GM19468 (cell line): ENCODE data around the gene LRRC27.

ENCODE experiments used
- ATAC-seq: cut with Tn5 transposase; IDR thresholded peaks from one replicate; pipeline ENCODE4 v1.9.1; 2021; ENCODE audit warnings: mild to moderate bottlenecking, moderate library complexity, moderate number of reproducible peaks; ENCODE audit not compliant: unreplicated experiment; ENCODE audit errors: extremely low read depth

Gene LRRC27

GRCh38 chr10:132300582-132300981, 31.4 kb upstream of the LRRC27 start:
- ATAC-seq = no peak

- ATAC-seq = no peak
These were observed 30.3 kb upstream of the LRRC27 start for GRCh38 chr10:132301371-132302330.

DNA sequence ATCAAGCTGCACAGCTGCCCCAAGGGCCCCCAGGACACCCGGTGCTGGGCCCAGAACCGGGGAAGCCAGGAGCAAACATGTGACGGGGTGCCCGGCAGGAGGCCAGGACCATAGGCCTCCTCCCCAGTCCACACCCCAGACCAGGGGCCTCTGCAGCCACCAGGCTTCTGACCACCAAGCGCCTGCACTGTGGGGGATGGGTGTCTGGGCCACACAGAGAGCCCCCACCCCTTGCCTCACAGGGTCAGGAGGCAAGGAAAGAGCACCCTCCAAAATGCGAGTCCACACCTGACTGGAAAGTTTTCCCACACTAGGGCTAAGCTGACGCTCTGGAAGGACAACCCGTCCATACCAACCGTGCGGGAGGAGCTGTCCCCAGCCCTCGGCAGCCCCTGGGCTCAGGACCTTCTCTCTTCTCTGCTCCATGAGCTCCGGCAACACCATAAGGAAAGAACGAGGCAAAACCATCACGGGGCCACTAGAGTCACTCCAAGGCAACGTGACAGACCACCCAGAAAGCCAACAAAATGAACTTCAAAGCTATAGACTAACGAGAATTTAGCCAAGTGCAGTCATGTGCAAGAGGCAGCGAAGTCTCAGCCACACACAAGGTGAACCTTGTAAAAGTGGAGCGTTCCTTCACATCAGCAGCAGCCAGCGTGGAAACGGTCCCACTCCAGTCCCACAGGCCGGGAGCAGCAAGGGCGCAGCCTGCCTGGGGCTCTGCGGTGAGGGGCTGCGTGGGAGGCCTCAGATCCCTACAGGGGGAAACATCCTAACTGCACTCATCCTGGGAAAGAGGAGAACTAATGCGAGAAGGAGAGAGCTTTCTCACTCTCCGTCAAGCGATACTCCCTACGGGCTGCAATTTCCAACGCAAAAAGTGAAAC, 29.3 kb upstream of the LRRC27 start:
- ATAC-seq = no peak

- ATAC-seq = no peak
These were observed 28.5 kb upstream of the LRRC27 start for GRCh38 chr10:132303361-132304115.

DNA sequence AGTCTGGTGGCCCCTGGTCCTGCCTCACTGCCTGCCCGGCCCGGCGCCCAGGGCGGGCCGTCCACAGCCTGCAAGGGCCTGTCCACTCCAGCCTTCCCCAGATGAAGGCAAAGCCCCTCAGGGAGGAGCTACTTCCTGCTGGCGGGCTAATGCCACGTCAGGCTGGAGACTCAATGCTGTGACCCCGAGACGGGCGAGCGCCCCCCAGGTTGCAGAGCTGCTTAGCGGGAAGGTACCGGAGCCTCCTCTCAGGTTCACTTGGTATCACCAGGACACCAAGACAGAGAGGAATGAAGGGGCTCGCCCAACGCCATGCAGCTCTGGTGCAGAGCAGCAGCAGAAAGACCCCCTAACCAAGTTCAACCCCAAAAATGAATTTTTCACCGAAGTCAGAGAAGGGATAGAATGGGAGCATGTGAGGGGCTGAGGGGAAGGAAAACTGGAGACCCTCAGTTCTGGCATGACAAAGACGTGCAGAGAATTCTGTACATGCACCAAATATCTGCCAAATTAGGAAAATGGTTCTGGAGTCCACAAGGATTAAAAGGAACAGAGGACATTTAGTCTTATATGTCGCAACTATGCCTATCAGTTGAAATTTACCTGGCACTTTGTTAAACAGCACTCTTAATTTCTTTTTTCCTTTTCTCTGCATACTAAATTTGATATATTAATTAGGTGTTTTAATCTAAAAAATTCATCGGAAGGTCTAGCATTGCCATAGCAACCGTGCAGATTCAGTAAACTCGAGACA, 27.1 kb upstream of the LRRC27 start:
- no peak for ATAC-seq

GRCh38 chr10:132305654-132306342, 26.2 kb upstream of the LRRC27 start:
- no peak for ATAC-seq

DNA sequence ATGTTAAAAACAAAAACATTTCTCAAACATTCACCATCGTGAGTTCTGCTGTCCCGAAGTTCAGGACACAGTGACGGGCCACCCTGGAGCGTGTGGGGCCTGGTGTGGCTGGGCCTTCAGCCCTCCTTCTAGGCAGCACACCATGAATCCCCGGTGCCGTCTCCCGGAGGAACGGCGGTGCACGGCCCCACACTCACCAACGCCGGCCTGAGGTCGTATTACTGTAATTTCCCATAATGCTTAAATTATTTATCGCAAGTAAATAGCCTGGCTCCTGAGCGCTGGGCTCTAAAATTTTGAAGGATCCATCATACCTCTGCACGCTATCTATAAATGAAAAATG, 25.7 kb upstream of the LRRC27 start:
- no peak for ATAC-seq

- no peak for ATAC-seq
These were observed 24.9 kb upstream of the LRRC27 start for GRCh38 chr10:132306864-132307751.

- ATAC-seq = peak; percentile 59
These were observed 24.0 kb upstream of the LRRC27 start, which contains the start of gene STK32C for GRCh38 chr10:132307823-132308586. Gene STK32C, minus strand, starts transcription at chr10:132307950. Its CDS starts 117 bp downstream, at chr10:132307833.

- ATAC-seq = no peak
These were observed 23.2 kb upstream of the LRRC27 start for GRCh38 chr10:132308587-132309470.

DNA sequence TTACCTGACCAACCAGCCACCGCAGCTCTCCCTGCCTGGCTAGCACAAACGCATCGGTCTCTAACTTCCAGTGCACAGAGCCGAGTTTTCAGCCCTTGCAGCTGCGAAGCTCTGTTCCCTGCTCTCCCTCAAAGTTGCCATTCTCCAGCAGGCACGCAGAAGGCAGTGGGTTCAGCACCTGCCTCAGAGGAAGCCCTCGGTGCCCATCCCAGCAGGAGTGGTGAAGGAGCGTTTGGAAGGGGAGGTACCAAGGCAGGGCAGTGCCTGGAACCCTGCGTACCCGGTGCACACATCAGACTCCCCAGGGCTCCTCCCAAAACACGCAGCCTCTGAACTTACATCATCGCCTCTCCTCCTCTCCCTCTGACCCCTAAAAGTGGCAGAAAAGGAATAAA, 22.5 kb upstream of the LRRC27 start:
- ATAC-seq = no peak

GRCh38 chr10:132309879-132310591, 22.0 kb upstream of the LRRC27 start:
- no peak for ATAC-seq

DNA sequence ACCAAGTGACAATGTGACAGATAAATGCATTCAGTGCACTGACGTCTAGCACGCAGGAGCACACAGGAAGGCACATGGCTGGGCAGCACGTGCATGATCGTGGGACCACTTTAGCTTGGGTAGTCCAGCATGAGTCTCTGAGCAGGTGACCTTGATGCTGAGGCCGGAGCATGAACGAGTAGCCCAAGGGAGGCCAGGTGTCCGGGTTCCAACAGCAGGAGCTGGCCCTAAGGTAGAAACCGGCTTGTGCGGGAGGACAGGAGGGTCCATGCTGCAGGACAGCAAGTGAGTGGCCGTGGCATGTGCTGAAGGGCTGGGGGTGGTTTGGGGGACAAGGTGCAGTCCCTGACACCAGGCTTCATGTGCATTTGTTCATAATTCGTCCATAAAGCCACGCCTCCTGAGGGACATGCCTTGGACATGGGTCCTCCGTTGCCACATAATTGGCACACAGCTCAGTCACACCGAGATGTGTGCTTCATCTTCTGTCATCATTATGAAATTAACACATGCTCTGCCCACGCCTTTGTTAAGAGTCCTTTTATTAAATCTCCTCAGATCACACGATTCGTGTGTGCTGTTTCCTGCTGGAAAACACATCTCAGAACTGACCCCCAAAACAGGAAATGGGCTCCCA, 21.2 kb upstream of the LRRC27 start:
- no peak for ATAC-seq

GRCh38 chr10:132311338-132311939, 20.6 kb upstream of the LRRC27 start:
- ATAC-seq = no peak

- no peak for ATAC-seq
These were observed 18.7 kb upstream of the LRRC27 start for GRCh38 chr10:132313305-132313704.
